A549 treated with Hydrocortisone at 1 μM for 4 hours (cell line): ENCODE measurements around the gene MT1G. TPM values are rescaled to one million over a fixed set of nuclear protein-coding genes. Genes with fewer than 3 reads are reported as not detected.

Source experiments
- total RNA-seq: library from RNA; stranded (reverse); fragments of 200-300 nt; extraction: Qiagen RNA extraction; gene quantifications from 5 replicates; pipeline ENCODE4 v1.2.3, GENCODE V29; 2022

MT1G gene
- total RNA-seq, result not detected in 5 replicates

GRCh38 chr16:56667581-56668571 is at the start of gene MT1G:
TSS of gene MT1G (minus strand) at chr16:56668065. CDS start at chr16:56667993, 72 bp downstream.

GRCh38 chr16:56681939-56682702 is 14.3 kb upstream of the MT1G start, which contains the start of gene MT1X:
TSS of gene MT1X (plus strand) at chr16:56682470. CDS start at chr16:56682541, 71 bp downstream.

GRCh38 chr16:56669005-56669839 is 1.4 kb upstream of the MT1G start, which contains the start of gene MT1H:
TSS of gene MT1H (plus strand) at chr16:56669814. CDS start at chr16:56669885, 71 bp downstream.

GRCh38 chr16:56657555-56658326 is 10.1 kb downstream of the MT1G start, which contains the start of gene MT1F:
TSS of gene MT1F (plus strand) at chr16:56657959. CDS start at chr16:56658059, 100 bp downstream.

GRCh38 chr16:56651586-56651985 is 16.3 kb downstream of the MT1G start, which contains the start of gene MT1B:
TSS of gene MT1B (plus strand) at chr16:56651886. CDS start at chr16:56651954, 68 bp downstream.

GRCh38 chr16:56637814-56638750 is 29.8 kb downstream of the MT1G start, which contains the start of gene MT1A:
TSS of gene MT1A (plus strand) at chr16:56638666. CDS start at chr16:56638739, 73 bp downstream.

GRCh38 chr16:56632156-56632847 is 35.6 kb downstream of the MT1G start, which contains the start of gene MT1M:
TSS of gene MT1M (plus strand) at chr16:56632659. CDS start at chr16:56632732, 73 bp downstream.

GRCh38 chr16:56625140-56625942 is 42.5 kb downstream of the MT1G start, which contains the start of gene MT1E:
TSS of gene MT1E (plus strand) at chr16:56625781. CDS start at chr16:56625852, 71 bp downstream.

Other genes starting within 250 kb of the MT1G start
- 59.0 to 73.2 TPM (median 68.4 TPM) in 5 replicates for gene AMFR, start 242.5 kb downstream of the MT1G start, total RNA-seq
- gene NUDT21, start 216.7 kb downstream of the MT1G start, total RNA-seq, result 104 to 118 TPM (median 113 TPM) in 5 replicates
- 70.9 to 127 TPM (median 82.1 TPM) in 5 replicates for gene OGFOD1, start 216.5 kb downstream of the MT1G start, total RNA-seq
- 19.6 to 30.5 TPM (median 22.5 TPM) in 5 replicates for gene BBS2, start 148.0 kb downstream of the MT1G start, total RNA-seq
- not detected in 5 replicates for gene MT4, start 103.0 kb downstream of the MT1G start, total RNA-seq
- gene MT3, start 78.5 kb downstream of the MT1G start, total RNA-seq, result 0.58 to 0.88 TPM (median 0.67 TPM) in 5 replicates
- 1,747 to 3,145 TPM (median 2,510 TPM) in 5 replicates for gene MT2A, start 59.5 kb downstream of the MT1G start, total RNA-seq
- gene MT1E, start 42.3 kb downstream of the MT1G start, total RNA-seq, result 0.13 to 0.17 TPM in 2 of 5 replicates, not detected in the others
- gene MT1M, start 35.4 kb downstream of the MT1G start, total RNA-seq, result 0.32 TPM in 1 of 5 replicates, not detected in the others
- gene MT1A, start 29.4 kb downstream of the MT1G start, total RNA-seq, result 22.0 to 34.8 TPM (median 26.9 TPM) in 5 replicates
- 0.53 to 0.73 TPM (median 0.66 TPM) in 3 of 5 replicates, not detected in the others for gene MT1B, start 16.2 kb downstream of the MT1G start, total RNA-seq
- 17.7 to 28.2 TPM (median 18.4 TPM) in 5 replicates for gene MT1F, start 10.1 kb downstream of the MT1G start, total RNA-seq
- gene MT1H, start 1.7 kb upstream of the MT1G start, total RNA-seq, result not detected in 5 replicates
- gene MT1X, start 14.4 kb upstream of the MT1G start, total RNA-seq, result 557 to 892 TPM (median 709 TPM) in 5 replicates
- 93.5 to 107 TPM (median 99.5 TPM) in 5 replicates for gene NUP93, start 62.1 kb upstream of the MT1G start, total RNA-seq
- 0.10 TPM in 1 of 5 replicates, not detected in the others for gene SLC12A3, start 197.1 kb upstream of the MT1G start, total RNA-seq